Measurements from ENCODE around the gene EGF.

The EGF gene

GRCh38 chr4:109943745-109944144 lies 31.1 kb downstream of the EGF start:
- Histone ChIP-seq H3K9me3 (ENCODE audit: control insufficient read depth, insufficient read depth, low read depth, low read length) (no peaks in the 10 kb centered on the region), H3K36me3 (ENCODE audit: control insufficient read depth in 2 of 2, insufficient read depth in 1 of 2, low read length in 2 of 2) (no peaks in the 10 kb centered on the region), H3K4me1 (ENCODE audit: control insufficient read depth, insufficient read depth, low read length) (no peaks in the 10 kb centered on the region), H3K27ac (ENCODE audit: extremely low read depth, low read depth, low read length) (no peak overlapping the region), H3K4me3 (ENCODE audit: low read depth, low read length) (no peak overlapping the region)
- TF ChIP-seq ZNF16 (tag by site-specific recombination; IDR thresholded peaks at IDR 0.05; ENCODE audit: low read depth): no peak
- no peak for TF ChIP-seq REST (tag by site-specific recombination; IDR thresholded peaks at IDR 0.05)
- CTCF ChIA-PET: no interaction called here
- POLR2A ChIA-PET: no interaction called here

- H3K4me3 ChIP-seq (ENCODE audit: low read depth, low read length): no peak overlapping the region
- H3K4me1 ChIP-seq (ENCODE audit: control insufficient read depth, insufficient read depth, low read length): no peaks in the 10 kb centered on the region
- H3K9me3 ChIP-seq (ENCODE audit: control insufficient read depth, insufficient read depth, low read depth, low read length): no peaks in the 10 kb centered on the region
- no peaks in the 10 kb centered on the region for H3K36me3 ChIP-seq (ENCODE audit: control insufficient read depth in 2 of 2, insufficient read depth in 1 of 2, low read length in 2 of 2)
- no peak for TF ChIP-seq OSR2 (tag by site-specific recombination; IDR thresholded peaks at IDR 0.05)
- ChIA-PET CTCF (no interaction called here), POLR2A (no interaction called here)
- H3K27ac ChIP-seq (ENCODE audit: extremely low read depth, low read depth, low read length): no peak overlapping the region
Measured at GRCh38 chr4:109944591-109944990, 31.9 kb downstream of the EGF start.

GRCh38 chr4:109945056-109945455 lies 32.4 kb downstream of the EGF start:
- CTCF ChIA-PET: no interaction called here
- H3K4me1 ChIP-seq (ENCODE audit: control insufficient read depth, insufficient read depth, low read length): no peaks in the 10 kb centered on the region
- TF ChIP-seq ZBTB20 (tag by site-specific recombination; IDR thresholded peaks at IDR 0.05) (no peak), GLI4 (tag by site-specific recombination; IDR thresholded peaks at IDR 0.05) (no peak), YY1 (tag by site-specific recombination; IDR thresholded peaks at IDR 0.05) (no peak), ZBTB11 (tag by site-specific recombination; conservative IDR thresholded peaks at IDR 0.05; ENCODE audit: low read depth) (no peak), ZNF433 (tag by site-specific recombination; IDR thresholded peaks at IDR 0.05; ENCODE audit: low read depth) (no peak), ZNF585B (tag by site-specific recombination; IDR thresholded peaks at IDR 0.05) (no peak), ZFP41 (tag by site-specific recombination; IDR thresholded peaks at IDR 0.05; ENCODE audit: borderline replicate concordance) (no peak), ZNF610 (tag by site-specific recombination; IDR thresholded peaks at IDR 0.05; ENCODE audit: borderline replicate concordance) (no peak), ZNF280D (tag by site-specific recombination; IDR thresholded peaks at IDR 0.05) (no peak), ZNF621 (tag by site-specific recombination; IDR thresholded peaks at IDR 0.05) (no peak), ZNF24 (tag by site-specific recombination; IDR thresholded peaks at IDR 0.05) (no peak), SETDB1 (IDR thresholded peaks at IDR 0.05; ENCODE audit: insufficient read length, low read length) (no peak)

More at GRCh38 chr4:109945056-109945455, 32.4 kb downstream of the EGF start:
- Histone ChIP-seq H3K36me3 (ENCODE audit: control insufficient read depth in 2 of 2, insufficient read depth in 1 of 2, low read length in 2 of 2) (no peaks in the 10 kb centered on the region), H3K4me3 (ENCODE audit: low read depth, low read length) (no peak overlapping the region), H3K9me3 (ENCODE audit: control insufficient read depth, insufficient read depth, low read depth, low read length) (no peaks in the 10 kb centered on the region), H3K27ac (ENCODE audit: extremely low read depth, low read depth, low read length) (no peak overlapping the region)
- POLR2A ChIA-PET: no interaction called here
